PFSK-1 (cell line): ENCODE results near the gene MAP1LC3A.

Experiments used
- POLR2AphosphoS5 ChIP-seq: IDR thresholded peaks from 2 replicates; pipeline ENCODE4 v1.6.1; 2012; ENCODE audit warnings: low read depth, mild to moderate bottlenecking, control low read depth, low read length, moderate library complexity
- REST ChIP-seq, 2 experiments: IDR thresholded peaks; 2 replicates each; pipeline versions ENCODE4 v1.6.1 to v1.8.0; 2011 to 2012; ENCODE audit warnings: low read depth in 2 of 2, low read length in 2 of 2, control low read depth in 1 of 2, inconsistent platforms in 1 of 2, mild to moderate bottlenecking in 1 of 2, moderate library complexity in 1 of 2; ENCODE audit not compliant: insufficient read depth in 1 of 2
- TAF1 ChIP-seq: IDR thresholded peaks from 2 replicates; pipeline ENCODE4 v1.6.1; 2012; ENCODE audit warnings: low read length, control low read depth, borderline replicate concordance; ENCODE audit not compliant: insufficient read depth

GRCh38 chr20:34535857-34536256, 22.7 kb upstream of the MAP1LC3A start:
- TF ChIP-seq REST (IDR thresholded peaks at IDR 0.05; ENCODE audit: insufficient read depth in 1 of 2, low read depth in 2 of 2, low read length in 2 of 2) = no peak
- TF ChIP-seq POLR2AphosphoS5 = no peak
- no peak for TF ChIP-seq TAF1
